Activated CD8-positive, alpha-beta memory T cell treated with anti-CD3 and anti-CD28 coated beads, Interleukin-2, amount 50 U/mL, for 1 hour (primary cell): Measurements from ENCODE around the gene AQP5.
A peak's percentile ranks its signal among the peaks of the same experiment; 100 is the strongest.

Experiments
- DNase-seq: peaks from one replicate; pipeline ENCODE4 v3.0.0-alpha.2; 2020; ENCODE audit errors: extremely low read depth

The AQP5 gene

GRCh38 chr12:49932023-49932422, 29.6 kb upstream of the AQP5 start:
- no peak for DNase-seq

- no peak for DNase-seq
These were observed 29.0 kb upstream of the AQP5 start for GRCh38 chr12:49932533-49933130.

- no peak for DNase-seq
These were observed 27.9 kb upstream of the AQP5 start for GRCh38 chr12:49933796-49934195.

GRCh38 chr12:49934505-49934904, 27.2 kb upstream of the AQP5 start:
- DNase-seq = no peak

GRCh38 chr12:49936925-49937324, 24.7 kb upstream of the AQP5 start:
- DNase-seq = no peak

GRCh38 chr12:49937639-49938300, 23.9 kb upstream of the AQP5 start:
- DNase-seq = no peak

GRCh38 chr12:49939307-49939706, 22.4 kb upstream of the AQP5 start:
- no peak for DNase-seq

- no peak for DNase-seq
These were observed 22.0 kb upstream of the AQP5 start for GRCh38 chr12:49939707-49940106.

- no peak for DNase-seq
These were observed 19.8 kb upstream of the AQP5 start for GRCh38 chr12:49941556-49942511.

GRCh38 chr12:49942512-49942893, 19.2 kb upstream of the AQP5 start:
- no peak for DNase-seq

GRCh38 chr12:49942921-49943624, 18.6 kb upstream of the AQP5 start:
- DNase-seq = no peak

- no peak for DNase-seq
These were observed 18.1 kb upstream of the AQP5 start for GRCh38 chr12:49943625-49943960.

GRCh38 chr12:49944046-49944445, 17.6 kb upstream of the AQP5 start:
- no peak for DNase-seq

- no peak for DNase-seq
These were observed 17.0 kb upstream of the AQP5 start for GRCh38 chr12:49944718-49945117.

GRCh38 chr12:49945394-49946080, 16.1 kb upstream of the AQP5 start:
- DNase-seq = peak; percentile 52

GRCh38 chr12:49946086-49946485, 15.6 kb upstream of the AQP5 start:
- DNase-seq = no peak

GRCh38 chr12:49946497-49946896, 15.2 kb upstream of the AQP5 start:
- no peak for DNase-seq

- no peak for DNase-seq
These were observed 14.0 kb upstream of the AQP5 start for GRCh38 chr12:49947593-49948226.

GRCh38 chr12:49948866-49949845, 12.5 kb upstream of the AQP5 start:
- DNase-seq = no peak

- no peak for DNase-seq
These were observed 11.8 kb upstream of the AQP5 start for GRCh38 chr12:49949866-49950265.
